ENCODE measurements around the gene PXK.

DNA sequence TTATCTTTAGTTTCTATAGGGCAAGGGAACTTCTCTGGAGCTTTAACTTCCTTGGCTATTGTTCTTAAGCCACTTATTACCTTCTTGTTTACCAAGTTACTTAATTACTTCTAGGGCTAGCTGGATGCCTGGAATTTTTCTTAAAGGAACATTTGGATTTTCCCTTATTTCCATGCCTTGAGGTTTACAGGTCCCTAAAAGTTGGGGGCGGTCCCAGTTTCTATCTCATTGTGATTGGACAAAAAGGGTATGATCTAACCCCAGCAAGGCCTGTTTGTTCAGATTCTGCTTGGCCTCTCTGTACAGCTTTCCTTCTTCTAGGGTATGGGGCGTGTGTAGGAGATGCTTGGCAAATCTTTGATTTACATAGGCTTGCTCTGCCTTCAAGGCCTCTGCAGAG, 83.5 kb downstream of the PXK start:
- TF ChIP-seq, protein P1, sequence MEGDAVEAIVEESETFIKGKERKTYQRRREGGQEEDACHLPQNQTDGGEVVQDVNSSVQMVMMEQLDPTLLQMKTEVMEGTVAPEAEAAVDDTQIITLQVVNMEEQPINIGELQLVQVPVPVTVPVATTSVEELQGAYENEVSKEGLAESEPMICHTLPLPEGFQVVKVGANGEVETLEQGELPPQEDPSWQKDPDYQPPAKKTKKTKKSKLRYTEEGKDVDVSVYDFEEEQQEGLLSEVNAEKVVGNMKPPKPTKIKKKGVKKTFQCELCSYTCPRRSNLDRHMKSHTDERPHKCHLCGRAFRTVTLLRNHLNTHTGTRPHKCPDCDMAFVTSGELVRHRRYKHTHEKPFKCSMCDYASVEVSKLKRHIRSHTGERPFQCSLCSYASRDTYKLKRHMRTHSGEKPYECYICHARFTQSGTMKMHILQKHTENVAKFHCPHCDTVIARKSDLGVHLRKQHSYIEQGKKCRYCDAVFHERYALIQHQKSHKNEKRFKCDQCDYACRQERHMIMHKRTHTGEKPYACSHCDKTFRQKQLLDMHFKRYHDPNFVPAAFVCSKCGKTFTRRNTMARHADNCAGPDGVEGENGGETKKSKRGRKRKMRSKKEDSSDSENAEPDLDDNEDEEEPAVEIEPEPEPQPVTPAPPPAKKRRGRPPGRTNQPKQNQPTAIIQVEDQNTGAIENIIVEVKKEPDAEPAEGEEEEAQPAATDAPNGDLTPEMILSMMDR (IDR thresholded peaks at IDR 0.05) = no peak
- TF ChIP-seq POLR2A (IDR thresholded peaks at IDR 0.05) (no peak), POLR2AphosphoS5 (IDR thresholded peaks at IDR 0.05) (no peak)
